D721Med (cell line): Measurements from ENCODE around the gene ADGRG3.

Experiments
- DNase-seq: peaks from one replicate; pipeline ENCODE4 v3.0.0; 2011; ENCODE audit warnings: low spot score; ENCODE audit not compliant: insufficient read length
- FAIRE-seq: peaks from 2 replicates; lab custom pipeline; 2011; peaks lifted over from hg19 to GRCh38; lab: Jason Lieb, UNC
- CTCF ChIP-seq: IDR thresholded peaks from 2 replicates; pipeline ENCODE4 v1.5.1; 2012; ENCODE audit warnings: mild to moderate bottlenecking, control low read depth; ENCODE audit not compliant: insufficient read depth; ENCODE audit errors: missing control alignments

The ADGRG3 gene

DNA sequence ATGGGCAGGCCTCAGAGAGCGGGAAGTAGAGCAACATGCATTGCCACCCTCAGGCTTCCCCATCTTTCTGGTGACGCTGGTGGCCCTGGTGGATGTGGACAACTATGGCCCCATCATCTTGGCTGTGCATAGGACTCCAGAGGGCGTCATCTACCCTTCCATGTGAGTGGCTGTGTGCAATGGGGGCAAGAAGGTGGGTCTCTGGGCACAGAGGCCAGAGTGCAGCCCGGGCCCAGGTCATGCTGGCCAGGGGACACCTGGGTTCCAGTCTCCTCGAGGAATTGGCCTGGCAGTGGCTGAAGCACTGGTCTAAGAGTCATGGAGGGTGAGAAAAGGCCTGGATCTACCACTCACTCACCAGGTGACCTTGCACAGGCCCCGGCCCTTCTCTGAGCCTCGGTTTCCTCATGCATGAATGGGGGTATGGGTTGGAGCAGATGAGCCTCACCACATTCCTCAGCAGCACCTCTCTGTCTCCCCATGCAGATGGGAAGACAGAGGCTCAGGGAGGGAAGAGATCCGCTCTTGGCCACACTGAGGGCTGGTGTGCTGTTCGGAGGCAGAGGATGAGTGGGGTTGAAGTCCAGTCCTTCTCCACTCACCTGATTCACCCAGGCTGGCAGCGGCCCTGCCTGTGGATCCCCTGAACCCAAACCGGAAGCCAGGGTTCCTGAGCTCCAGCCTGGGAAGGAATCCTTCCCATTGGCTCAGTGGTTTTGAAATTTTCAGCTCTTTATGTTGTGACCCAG, 7.2 kb upstream of the ADGRG3 start:
- TF ChIP-seq CTCF: no peak
- DNase-seq (no peak), FAIRE-seq (no peak)

DNA sequence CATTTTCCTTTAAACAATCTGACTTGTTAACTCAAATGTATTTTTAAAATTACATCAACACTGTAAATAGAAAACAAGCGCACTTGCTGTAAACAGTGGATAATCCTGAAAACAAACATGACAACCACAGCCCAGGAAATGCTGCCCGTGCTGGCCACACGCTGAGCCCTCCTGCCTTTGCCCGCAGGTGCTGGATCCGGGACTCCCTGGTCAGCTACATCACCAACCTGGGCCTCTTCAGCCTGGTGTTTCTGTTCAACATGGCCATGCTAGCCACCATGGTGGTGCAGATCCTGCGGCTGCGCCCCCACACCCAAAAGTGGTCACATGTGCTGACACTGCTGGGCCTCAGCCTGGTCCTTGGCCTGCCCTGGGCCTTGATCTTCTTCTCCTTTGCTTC, 6.6 kb upstream of the ADGRG3 start:
- no peak for DNase-seq
- TF ChIP-seq CTCF: no peak
- FAIRE-seq: no peak

GRCh38 chr16:57661936-57662906, 5.9 kb upstream of the ADGRG3 start:
- TF ChIP-seq CTCF: no peak
- no peak for DNase-seq
- no peak for FAIRE-seq

GRCh38 chr16:57663436-57663835, 4.7 kb upstream of the ADGRG3 start:
- TF ChIP-seq CTCF: no peak
- DNase-seq (no peak), FAIRE-seq (no peak)

DNA sequence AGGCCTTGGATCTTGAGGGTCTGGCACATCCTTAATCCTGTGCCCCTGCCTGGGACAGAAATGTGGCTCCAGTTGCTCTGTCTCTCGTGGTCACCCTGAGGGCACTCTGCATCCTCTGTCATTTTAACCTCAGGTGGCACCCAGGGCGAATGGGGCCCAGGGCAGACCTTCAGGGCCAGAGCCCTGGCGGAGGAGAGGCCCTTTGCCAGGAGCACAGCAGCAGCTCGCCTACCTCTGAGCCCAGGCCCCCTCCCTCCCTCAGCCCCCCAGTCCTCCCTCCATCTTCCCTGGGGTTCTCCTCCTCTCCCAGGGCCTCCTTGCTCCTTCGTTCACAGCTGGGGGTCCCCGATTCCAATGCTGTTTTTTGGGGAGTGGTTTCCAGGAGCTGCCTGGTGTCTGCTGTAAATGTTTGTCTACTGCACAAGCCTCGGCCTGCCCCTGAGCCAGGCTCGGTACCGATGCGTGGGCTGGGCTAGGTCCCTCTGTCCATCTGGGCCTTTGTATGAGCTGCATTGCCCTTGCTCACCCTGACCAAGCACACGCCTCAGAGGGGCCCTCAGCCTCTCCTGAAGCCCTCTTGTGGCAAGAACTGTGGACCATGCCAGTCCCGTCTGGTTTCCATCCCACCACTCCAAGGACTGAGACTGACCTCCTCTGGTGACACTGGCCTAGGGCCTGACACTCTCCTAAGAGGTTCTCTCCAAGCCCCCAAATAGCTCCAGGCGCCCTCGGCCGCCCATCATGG, 4.0 kb upstream of the ADGRG3 start:
- TF ChIP-seq CTCF: no peak
- DNase-seq: no peak
- no peak for FAIRE-seq

- TF ChIP-seq CTCF: no peak
- no peak for FAIRE-seq
Measured at GRCh38 chr16:57664662-57665025, 3.5 kb upstream of the ADGRG3 start.

More at GRCh38 chr16:57664662-57665025, 3.5 kb upstream of the ADGRG3 start:
- DNase-seq: no peak
